Uterus (tissue), 4 donors: ENCODE data around the gene HOXA1. TPM values are rescaled to one million over a fixed set of nuclear protein-coding genes. Genes with fewer than 3 reads are reported as not detected.
A peak's percentile ranks its signal among the peaks of the same experiment; 100 is the strongest.

Experiments
- DNase-seq, 2 donors: peaks; one replicate each; pipeline ENCODE4 v3.0.0-alpha.2; 2019 to 2020
- H3K27ac ChIP-seq, 2 donors: fragments of 200-600 bp; sonication (generic); 1 replicate in 1 of 2; 2 replicates in 1 of 2; pipeline ENCODE4 v1.5.1; 2016 to 2018
- H3K27me3 ChIP-seq, 2 donors: fragments of 200-600 bp; sonication (generic); one replicate each; pipeline ENCODE4 v1.5.1; 2018 to 2019; ENCODE audit warnings: control low read depth in 1 of 2
- H3K36me3 ChIP-seq, 2 donors: fragments of 200-600 bp; sonication (generic); one replicate each; pipeline ENCODE4 v1.5.1; 2019; ENCODE audit warnings: control low read depth in 1 of 2
- H3K4me1 ChIP-seq, 2 donors: fragments of 200-600 bp; sonication (generic); one replicate each; pipeline ENCODE4 v1.5.1; 2018 to 2019; ENCODE audit warnings: control low read depth in 1 of 2
- H3K4me3 ChIP-seq, 2 donors: fragments of 200-600 bp; sonication (generic); 1 replicate in 1 of 2; 2 replicates in 1 of 2; pipeline ENCODE4 v1.5.1; 2018 to 2019; ENCODE audit warnings: mild to moderate bottlenecking in 1 of 2
- H3K9me3 ChIP-seq, 2 donors: fragments of 200-600 bp; sonication (generic); one replicate each; pipeline ENCODE4 v1.5.1; 2019; ENCODE audit warnings: control low read depth in 1 of 2
- POLR2A ChIP-seq, 2 donors: fragments of 450-650 bp; IDR thresholded peaks; one replicate each; pipeline ENCODE4 v1.6.1; 2016; ENCODE audit warnings: antibody characterized with exemption in 2 of 2, mild to moderate bottlenecking in 1 of 2, moderate library complexity in 1 of 2
- intact Hi-C: fragments of 100-400 bp; cut with DNase I; formaldehyde crosslinking; loops from one replicate; pipeline ENCODE4 v1.15.1; 2023; ENCODE audit warnings: low total_unique reads
- total RNA-seq, 4 donors: library from RNA; depleted of rRNA in 3 of 4; stranded (reverse); fragments of >200 nt in 3 of 4; gene quantifications; one replicate each; pipeline versions ENCODE4 v1.1.0 to v1.2.4, GENCODE V29; 2014 to 2023
- TF ChIP-seq, protein P1 (sequence below), 4 experiments: fragments of 200-600 bp in 2 of 4; fragments of 450-650 bp in 2 of 4; sonication (generic) in 2 of 4; IDR thresholded peaks; one replicate each; pipeline ENCODE4 v1.5.1; 2016 to 2019; ENCODE audit warnings: antibody characterized with exemption in 4 of 4, mild to moderate bottlenecking in 2 of 4, moderate library complexity in 1 of 4
- donor health status: DM: yes; HTN: yes; CAD: no.

Gene HOXA1
- total RNA-seq, 4 donors from 2014 or later: 0.28 to 2.0 (median 1.5) TPM

DNA sequence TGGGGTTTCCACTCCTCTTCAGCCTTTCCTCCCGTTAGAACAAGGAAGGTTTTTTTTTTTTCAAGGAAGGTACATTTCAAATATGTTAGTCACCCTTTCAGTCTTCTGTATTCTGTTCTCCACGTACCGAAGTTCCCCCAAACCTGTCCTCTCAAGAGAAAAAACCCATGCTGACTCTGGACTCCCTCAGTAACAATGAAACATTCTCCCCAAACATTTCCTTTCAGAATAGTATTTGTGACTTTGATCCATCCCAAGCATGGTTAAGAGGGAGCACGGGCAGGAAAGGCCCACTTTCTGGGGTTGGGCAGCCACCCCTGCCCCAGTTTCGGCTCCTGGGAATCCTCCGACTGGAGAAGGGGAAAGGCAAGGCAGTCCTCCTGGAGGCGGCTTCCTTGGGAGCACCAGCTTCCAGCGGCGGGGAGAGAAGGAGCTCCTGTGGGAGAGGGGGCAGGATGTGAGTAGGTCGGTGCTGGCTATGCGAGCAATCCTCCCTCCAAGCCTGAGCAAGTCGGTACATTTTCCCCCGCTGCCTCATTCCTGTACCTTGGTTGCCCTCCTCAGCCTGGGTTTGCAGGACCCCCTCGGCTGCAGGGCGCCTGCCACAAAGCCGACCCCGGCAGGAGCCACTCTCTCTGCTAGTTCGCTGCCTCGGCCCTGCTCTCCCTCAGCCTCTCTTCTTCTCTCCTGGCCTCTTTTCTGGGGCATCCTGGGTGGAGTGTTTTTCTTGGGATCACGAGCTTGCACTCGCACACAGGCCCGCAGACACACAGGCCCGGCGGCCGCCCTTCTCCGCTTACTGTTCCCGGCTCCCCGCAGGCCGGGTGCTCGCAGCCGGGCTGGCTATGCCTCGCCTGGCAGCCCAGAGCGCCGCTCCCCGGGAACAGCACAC, 2.1 kb upstream of the HOXA1 start:
- H3K27ac ChIP-seq: peak overlapping the region; percentile 76 to 83
- H3K4me1 ChIP-seq: peaks cover 8 to 13% of the 10 kb centered on the region in 2 donors
- peak overlapping the region; percentile 17 to 22 for H3K4me3 ChIP-seq
- H3K9me3 ChIP-seq: no peaks in the 10 kb centered on the region
- H3K27me3 ChIP-seq: no peaks in the 10 kb centered on the region
- no peaks in the 10 kb centered on the region for H3K36me3 ChIP-seq
- no peak for DNase-seq
- TF ChIP-seq, protein P1, sequence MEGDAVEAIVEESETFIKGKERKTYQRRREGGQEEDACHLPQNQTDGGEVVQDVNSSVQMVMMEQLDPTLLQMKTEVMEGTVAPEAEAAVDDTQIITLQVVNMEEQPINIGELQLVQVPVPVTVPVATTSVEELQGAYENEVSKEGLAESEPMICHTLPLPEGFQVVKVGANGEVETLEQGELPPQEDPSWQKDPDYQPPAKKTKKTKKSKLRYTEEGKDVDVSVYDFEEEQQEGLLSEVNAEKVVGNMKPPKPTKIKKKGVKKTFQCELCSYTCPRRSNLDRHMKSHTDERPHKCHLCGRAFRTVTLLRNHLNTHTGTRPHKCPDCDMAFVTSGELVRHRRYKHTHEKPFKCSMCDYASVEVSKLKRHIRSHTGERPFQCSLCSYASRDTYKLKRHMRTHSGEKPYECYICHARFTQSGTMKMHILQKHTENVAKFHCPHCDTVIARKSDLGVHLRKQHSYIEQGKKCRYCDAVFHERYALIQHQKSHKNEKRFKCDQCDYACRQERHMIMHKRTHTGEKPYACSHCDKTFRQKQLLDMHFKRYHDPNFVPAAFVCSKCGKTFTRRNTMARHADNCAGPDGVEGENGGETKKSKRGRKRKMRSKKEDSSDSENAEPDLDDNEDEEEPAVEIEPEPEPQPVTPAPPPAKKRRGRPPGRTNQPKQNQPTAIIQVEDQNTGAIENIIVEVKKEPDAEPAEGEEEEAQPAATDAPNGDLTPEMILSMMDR (IDR thresholded peaks at IDR 0.05): no peak
- no peak for TF ChIP-seq POLR2A (IDR thresholded peaks at IDR 0.05)
- intact Hi-C loops: loop anchor here (10.0 kb wide), 1 partner anchor 47 kb away; the partner anchor contains the start of genes HOXA5 and HOXA6

DNA sequence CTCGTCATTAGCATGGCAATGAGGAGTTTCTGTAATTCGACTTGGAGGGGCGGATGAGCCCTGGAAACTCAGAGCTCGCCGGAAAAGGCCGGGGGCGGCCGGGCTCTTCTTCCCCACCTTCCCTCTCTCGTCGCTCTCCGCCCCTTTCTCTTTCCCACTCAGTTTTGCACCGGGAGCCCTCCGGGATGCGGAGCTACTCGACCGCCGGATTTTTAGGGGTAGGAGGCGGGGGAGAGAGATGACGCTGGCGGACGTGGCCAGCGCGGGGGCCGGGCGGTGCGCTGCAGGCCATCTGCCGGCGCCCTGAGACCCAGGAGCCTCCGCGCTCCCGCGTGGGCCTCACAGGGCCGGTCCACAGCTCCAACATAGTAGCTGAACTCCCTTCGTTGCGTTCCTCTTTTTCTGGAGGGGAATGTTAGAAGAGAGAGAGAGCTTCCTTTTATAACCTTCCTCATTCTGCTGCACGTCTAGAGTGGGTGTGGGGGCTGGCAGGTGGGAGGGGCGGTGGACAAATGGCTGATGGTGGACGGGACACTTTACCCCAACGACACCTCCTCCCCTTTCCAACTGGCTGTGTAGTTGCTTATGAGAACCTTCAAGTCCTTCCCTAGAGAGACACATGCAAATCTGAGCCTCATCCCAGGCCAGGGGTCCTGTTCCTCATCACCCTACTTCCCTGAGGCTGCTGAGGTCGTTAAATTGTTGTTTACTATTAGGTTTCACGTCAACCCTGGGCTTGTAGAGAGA, 1.1 kb upstream of the HOXA1 start:
- Histone ChIP-seq H3K9me3 (no peaks in the 10 kb centered on the region), H3K27me3 (no peaks in the 10 kb centered on the region), H3K4me3 (peak overlapping the region; percentile 64 to 72), H3K36me3 (no peaks in the 10 kb centered on the region), H3K4me1 (peaks cover 8 to 13% of the 10 kb centered on the region in 2 donors), H3K27ac (peak overlapping the region; percentile 59 to 74)
- peak; percentile 52 to 68 for DNase-seq
- intact Hi-C loops: loop anchor here (10.0 kb wide), 1 partner anchor 48 kb away; the partner anchor contains the start of genes HOXA5 and HOXA6
- TF ChIP-seq, protein P1 (IDR thresholded peaks at IDR 0.05): peak in 1 of 4 experiments; percentile 12
- no peak for TF ChIP-seq POLR2A (IDR thresholded peaks at IDR 0.05)

DNA sequence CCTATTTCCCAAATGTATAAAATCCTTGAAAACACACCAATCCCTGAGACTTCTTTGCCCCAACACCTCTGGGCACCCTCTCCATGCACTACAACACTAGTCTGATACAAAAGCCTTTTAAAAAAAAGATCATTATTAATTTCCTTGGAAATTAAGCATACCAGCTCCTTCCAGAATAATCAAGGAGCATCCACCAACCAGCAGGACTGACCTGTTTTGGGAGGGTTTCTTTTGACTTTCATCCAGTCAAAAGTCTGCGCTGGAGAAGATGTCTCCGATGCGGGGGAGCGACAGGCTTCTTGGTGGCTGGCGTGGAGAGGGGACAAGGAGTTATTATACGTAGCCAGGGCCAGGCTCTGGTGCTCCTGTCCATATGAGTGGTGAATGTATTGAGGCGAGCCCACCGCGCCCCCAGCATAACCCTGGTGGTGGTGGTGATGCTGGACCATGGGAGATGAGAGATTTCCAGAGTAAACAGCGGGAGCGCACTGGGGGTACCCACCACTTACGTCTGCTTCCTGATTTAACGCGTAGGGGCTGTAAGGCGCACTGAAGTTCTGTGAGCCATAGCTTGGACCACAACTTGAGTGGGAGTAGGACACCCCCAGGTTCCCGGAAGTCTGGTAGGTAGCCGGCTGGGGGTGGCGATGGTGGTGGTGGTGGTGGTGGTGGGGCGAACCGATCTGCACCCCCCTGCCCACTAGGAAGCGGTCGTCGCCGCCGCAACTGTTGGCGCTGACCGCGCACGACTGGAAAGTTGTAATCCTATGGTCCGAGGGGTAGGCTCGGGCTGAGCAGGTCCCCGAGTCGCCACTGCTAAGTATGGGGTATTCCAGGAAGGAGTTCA, 527 bp downstream of the HOXA1 start:
- Histone ChIP-seq H3K9me3 (no peaks in the 10 kb centered on the region), H3K4me3 (peak overlapping the region; percentile 64 to 72), H3K27ac (no peak overlapping the region), H3K27me3 (no peaks in the 10 kb centered on the region), H3K36me3 (no peaks in the 10 kb centered on the region), H3K4me1 (peaks cover 8 to 13% of the 10 kb centered on the region in 2 donors)
- TF ChIP-seq POLR2A (IDR thresholded peaks at IDR 0.05): no peak
- TF ChIP-seq, protein P1 (IDR thresholded peaks at IDR 0.05): no peak
- no peak for DNase-seq
- intact Hi-C loops: loop anchor here (10.0 kb wide), 1 partner anchor 50 kb away; the partner anchor contains the start of genes HOXA5 and HOXA6

DNA sequence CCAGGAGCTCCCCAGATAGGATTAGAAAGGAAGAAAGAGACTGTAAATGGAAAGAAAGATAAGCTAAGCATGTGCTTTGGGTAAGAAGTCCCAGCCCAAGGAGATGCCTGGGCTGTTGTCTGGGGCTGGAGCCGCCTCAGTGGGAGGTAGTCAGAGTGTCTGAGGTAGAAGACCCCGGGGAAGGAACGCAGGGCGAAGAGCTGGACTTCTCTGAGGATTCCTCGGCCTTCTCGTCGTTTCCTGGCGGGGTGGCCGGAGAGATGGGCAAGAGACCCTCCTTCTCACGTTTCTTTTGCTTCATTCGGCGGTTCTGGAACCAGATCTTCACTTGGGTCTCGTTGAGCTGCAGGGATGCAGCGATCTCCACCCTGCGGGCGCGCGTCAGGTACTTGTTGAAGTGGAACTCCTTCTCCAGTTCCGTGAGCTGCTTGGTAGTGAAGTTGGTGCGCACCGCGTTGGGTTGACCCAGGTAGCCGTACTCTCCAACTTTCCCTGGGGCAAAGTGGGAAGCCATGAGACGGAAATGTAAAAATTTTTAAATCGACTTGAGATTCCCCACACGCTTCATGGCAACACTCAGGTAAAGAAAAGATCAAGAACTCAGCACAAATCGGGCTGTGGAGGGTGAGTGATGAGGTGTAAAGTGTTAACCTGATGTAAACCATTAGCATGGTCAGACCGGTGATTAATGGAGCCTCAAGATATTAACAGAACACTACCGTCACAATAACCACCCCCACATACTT, 1.3 kb downstream of the HOXA1 start:
- intact Hi-C loops: loop anchor here (10.0 kb wide), 1 partner anchor 50 kb away; the partner anchor contains the start of genes HOXA5 and HOXA6

More for the DNA sequence above, 1.3 kb downstream of the HOXA1 start:
- Histone ChIP-seq H3K4me1 (peaks cover 8 to 13% of the 10 kb centered on the region in 2 donors), H3K36me3 (no peaks in the 10 kb centered on the region), H3K27ac (no peak overlapping the region), H3K4me3 (no peak overlapping the region), H3K27me3 (peaks cover 0 to 4% of the 10 kb centered on the region in 2 donors), H3K9me3 (no peaks in the 10 kb centered on the region)
- TF ChIP-seq, protein P1 (IDR thresholded peaks at IDR 0.05): no peak
- TF ChIP-seq POLR2A (IDR thresholded peaks at IDR 0.05): no peak
- no peak for DNase-seq
